SU-DHL-6 (cell line): Measurements from ENCODE around the gene NPHP4.
A peak's percentile ranks its signal among the peaks of the same experiment; 100 is the strongest.

Experiments
- H2AFZ ChIP-seq: fragments of 200-600 bp; sonication (generic); 2 replicates; pipeline ENCODE4 v1.6.1; 2014; ENCODE audit warnings: low read depth, mild to moderate bottlenecking, moderate library complexity, mixed read lengths, antibody characterized with exemption, low read length; ENCODE audit not compliant: severe bottlenecking
- H3F3A ChIP-seq: fragments of 200-600 bp; shearing (Covaris generic); 2 replicates; pipeline ENCODE4 v1.6.0; 2016; ENCODE audit warnings: antibody characterized with exemption, mild to moderate bottlenecking; ENCODE audit not compliant: insufficient read depth
- H3K27ac ChIP-seq: fragments of 200-600 bp; sonication (generic); 2 replicates; pipeline ENCODE4 v1.5.1; 2016; ENCODE audit warnings: low read depth, mild to moderate bottlenecking, low read length, moderate library complexity, mixed read lengths
- H3K27me3 ChIP-seq: fragments of 200-600 bp; sonication (generic), shearing (Covaris generic); 2 replicates; pipeline ENCODE4 v1.6.0; 2014; ENCODE audit warnings: mild to moderate bottlenecking, low read length
- H3K36me3 ChIP-seq: fragments of 200-600 bp; sonication (generic); 2 replicates; pipeline ENCODE4 v1.6.1; 2014; ENCODE audit warnings: mild to moderate bottlenecking, low read length, mixed read lengths
- H3K4me2 ChIP-seq: fragments of 300-600, 200-600 bp; shearing (Covaris generic), sonication (generic); 2 replicates; pipeline ENCODE4 v1.6.0; 2014; ENCODE audit warnings: low read length, low read depth, mild to moderate bottlenecking; ENCODE audit not compliant: poor library complexity, severe bottlenecking
- H3K4me3 ChIP-seq: fragments of 200-600 bp; sonication (generic); 2 replicates; pipeline ENCODE4 v1.5.1; 2014; ENCODE audit warnings: antibody characterized with exemption, low read length, mild to moderate bottlenecking, mixed read lengths; ENCODE audit not compliant: insufficient read depth, poor library complexity, severe bottlenecking
- H3K79me2 ChIP-seq: fragments of 200-600 bp; sonication (generic); 2 replicates; pipeline ENCODE4 v1.6.1; 2014; ENCODE audit warnings: mild to moderate bottlenecking, low read length, moderate library complexity; ENCODE audit not compliant: insufficient read depth
- H3K9ac ChIP-seq: fragments of 200-600 bp; sonication (generic); 2 replicates; pipeline ENCODE4 v1.7.0; 2014; ENCODE audit warnings: mild to moderate bottlenecking, low read length
- H3K9me2 ChIP-seq: fragments of 200-600 bp; sonication (generic); replicated peaks from 2 replicates; pipeline ENCODE4 v1.6.1; 2014; ENCODE audit warnings: low read length; ENCODE audit not compliant: insufficient read depth
- H3K9me3 ChIP-seq: fragments of 200-600 bp; sonication (generic); 2 replicates; pipeline ENCODE4 v1.6.1; 2014; ENCODE audit warnings: low read length, mixed read lengths; ENCODE audit not compliant: insufficient read depth
- H4K20me1 ChIP-seq: fragments of 200-600 bp; sonication (generic); 2 replicates; pipeline ENCODE4 v1.6.1; 2014; ENCODE audit warnings: low read depth, mild to moderate bottlenecking, antibody characterized with exemption, low read length, moderate library complexity, mixed read lengths
- CTCF ChIP-seq: fragments of 200-600 bp; sonication (generic); IDR thresholded peaks from one replicate; pipeline ENCODE4 v1.5.1; 2017; ENCODE audit warnings: antibody characterized with exemption, mild to moderate bottlenecking, low read length, moderate library complexity; ENCODE audit not compliant: insufficient read depth, poor library complexity, severe bottlenecking
- EZH2phosphoT487 ChIP-seq: fragments of 200-600 bp; sonication (generic), shearing (Covaris generic); conservative IDR thresholded peaks from 2 replicates; pipeline ENCODE4 v1.6.1; 2018; ENCODE audit warnings: mild to moderate bottlenecking, antibody characterized with exemption, low read length, moderate library complexity, mixed read lengths

Gene NPHP4

GRCh38 chr1:5992814-5993555 lies 760 bp upstream of the NPHP4 start:
- Histone ChIP-seq H3F3A (no peaks in the 10 kb centered on the region), H3K36me3 (no peaks in the 10 kb centered on the region), H3K9me3 (no peaks in the 10 kb centered on the region), H3K4me3 (peak overlapping the region; percentile 78), H3K9ac (peak overlapping the region; percentile 74), H2AFZ (no peak overlapping the region), H4K20me1 (no peaks in the 10 kb centered on the region), H3K27me3 (no peaks in the 10 kb centered on the region), H3K79me2 (no peaks in the 10 kb centered on the region), H3K27ac (0 out of 2 replicates have a peak overlapping the region, but pooled peaks have one; percentile 15), H3K4me2 (peak overlapping the region; percentile 79), H3K9me2 (no peaks in the 10 kb centered on the region)
- TF ChIP-seq EZH2phosphoT487 (no peak), CTCF (no peak)

GRCh38 chr1:5991381-5992025 lies 722 bp downstream of the NPHP4 start:
- TF ChIP-seq CTCF (no peak), EZH2phosphoT487 (no peak)
- peak overlapping the region; percentile 73 for H3K4me2 ChIP-seq
- H3K36me3 ChIP-seq, result no peaks in the 10 kb centered on the region
- no peaks in the 10 kb centered on the region for H3K27me3 ChIP-seq
- H4K20me1 ChIP-seq, result no peaks in the 10 kb centered on the region
- no peaks in the 10 kb centered on the region for H3F3A ChIP-seq
- peak overlapping the region; percentile 80 for H3K4me3 ChIP-seq
- no peaks in the 10 kb centered on the region for H3K9me2 ChIP-seq
- peak overlapping the region; percentile 57 for H2AFZ ChIP-seq
- H3K9ac ChIP-seq, result peak overlapping the region; percentile 74
- no peaks in the 10 kb centered on the region for H3K79me2 ChIP-seq
- H3K9me3 ChIP-seq, result no peaks in the 10 kb centered on the region
- H3K27ac ChIP-seq, result no peak overlapping the region

- peak overlapping the region; percentile 57 for H3K4me3 ChIP-seq
- H3F3A ChIP-seq, result no peaks in the 10 kb centered on the region
- no peaks in the 10 kb centered on the region for H3K9me2 ChIP-seq
- TF ChIP-seq EZH2phosphoT487 (no peak), CTCF (no peak)
- H3K9me3 ChIP-seq, result no peaks in the 10 kb centered on the region
- no peaks in the 10 kb centered on the region for H4K20me1 ChIP-seq
- H3K27ac ChIP-seq, result no peak overlapping the region
- peak overlapping the region; percentile 74 for H3K9ac ChIP-seq
- no peaks in the 10 kb centered on the region for H3K36me3 ChIP-seq
- peak overlapping the region; percentile 73 for H3K4me2 ChIP-seq
- H3K27me3 ChIP-seq, result no peaks in the 10 kb centered on the region
- no peak overlapping the region for H2AFZ ChIP-seq
- H3K79me2 ChIP-seq, result no peaks in the 10 kb centered on the region
These were observed 1.3 kb downstream of the NPHP4 start for GRCh38 chr1:5990913-5991312.
